ENCODE measurements around the gene NTM. TPM values are rescaled to one million over a fixed set of nuclear protein-coding genes. Genes with fewer than 3 reads are reported as not detected.

The NTM gene
- total RNA-seq, 1 experiment from 2014 or later, result not detected

DNA sequence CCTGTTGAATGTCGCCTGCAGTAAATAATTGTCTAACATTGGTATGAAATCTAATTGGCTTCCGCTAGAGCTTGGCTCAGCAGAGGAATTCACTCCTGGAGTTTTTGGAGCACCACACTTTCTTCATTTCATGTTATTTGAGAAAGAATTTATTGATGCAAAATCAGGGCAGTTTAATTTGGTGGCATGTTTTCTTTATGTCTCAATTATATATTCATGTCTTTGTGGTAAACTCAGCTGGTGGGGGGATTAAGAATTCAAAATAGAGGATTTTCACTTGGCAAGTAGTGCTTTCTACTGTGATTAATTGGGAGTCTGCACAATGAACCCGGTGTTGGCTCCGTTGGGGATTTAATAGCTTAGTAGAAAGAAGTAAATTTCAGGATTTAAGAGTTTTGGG lies 784.4 kb downstream of the NTM start (continued):
- TF ChIP-seq, protein P1, sequence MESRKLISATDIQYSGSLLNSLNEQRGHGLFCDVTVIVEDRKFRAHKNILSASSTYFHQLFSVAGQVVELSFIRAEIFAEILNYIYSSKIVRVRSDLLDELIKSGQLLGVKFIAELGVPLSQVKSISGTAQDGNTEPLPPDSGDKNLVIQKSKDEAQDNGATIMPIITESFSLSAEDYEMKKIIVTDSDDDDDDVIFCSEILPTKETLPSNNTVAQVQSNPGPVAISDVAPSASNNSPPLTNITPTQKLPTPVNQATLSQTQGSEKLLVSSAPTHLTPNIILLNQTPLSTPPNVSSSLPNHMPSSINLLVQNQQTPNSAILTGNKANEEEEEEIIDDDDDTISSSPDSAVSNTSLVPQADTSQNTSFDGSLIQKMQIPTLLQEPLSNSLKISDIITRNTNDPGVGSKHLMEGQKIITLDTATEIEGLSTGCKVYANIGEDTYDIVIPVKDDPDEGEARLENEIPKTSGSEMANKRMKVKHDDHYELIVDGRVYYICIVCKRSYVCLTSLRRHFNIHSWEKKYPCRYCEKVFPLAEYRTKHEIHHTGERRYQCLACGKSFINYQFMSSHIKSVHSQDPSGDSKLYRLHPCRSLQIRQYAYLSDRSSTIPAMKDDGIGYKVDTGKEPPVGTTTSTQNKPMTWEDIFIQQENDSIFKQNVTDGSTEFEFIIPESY (IDR thresholded peaks at IDR 0.05; ENCODE audit: extremely low read depth, insufficient replicate concordance, low read length), result no peak
- TF ChIP-seq FOSL1 (IDR thresholded peaks at IDR 0.05; ENCODE audit: low read depth), result no peak
- no peak for TF ChIP-seq POLR2A (IDR thresholded peaks at IDR 0.05; ENCODE audit: borderline replicate concordance, extremely low read depth, insufficient read depth, insufficient read length)
- no peak for TF ChIP-seq SP1 (IDR thresholded peaks at IDR 0.05; ENCODE audit: low read depth)
- no peak for TF ChIP-seq TCF7L2 (IDR thresholded peaks at IDR 0.05; ENCODE audit: borderline replicate concordance, extremely low read depth, insufficient read depth, insufficient read length)
- TF ChIP-seq SIN3A (IDR thresholded peaks at IDR 0.05; ENCODE audit: low read depth), result no peak

DNA sequence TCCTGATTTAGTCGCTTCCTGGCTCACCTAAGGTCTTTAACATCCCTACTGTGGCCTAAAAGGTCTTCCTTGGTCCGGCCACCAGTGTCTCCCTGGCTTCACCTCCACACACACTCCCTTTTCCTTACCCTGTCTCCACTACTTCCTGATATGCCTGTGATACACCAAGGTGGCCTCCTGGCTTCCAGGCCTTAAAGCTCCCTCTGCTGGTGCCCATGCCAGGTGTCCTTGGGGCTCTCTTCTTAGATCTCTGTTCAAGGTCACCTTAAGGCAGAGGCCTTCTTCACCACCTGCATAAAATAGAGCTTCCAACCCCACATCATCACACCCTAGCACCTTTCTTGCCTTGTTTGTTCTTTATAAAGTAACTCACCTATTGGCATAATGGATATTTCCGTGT lies 787.7 kb downstream of the NTM start:
- no peak overlapping the region for H3K4me3 ChIP-seq (replicated peaks in 1 of 2; ENCODE audit: low read depth in 1 of 2, low read length in 2 of 2)
- ATAC-seq (no peak), DNase-seq (ENCODE audit: low read depth, low spot score) (no peak)
- TF ChIP-seq, protein P2, sequence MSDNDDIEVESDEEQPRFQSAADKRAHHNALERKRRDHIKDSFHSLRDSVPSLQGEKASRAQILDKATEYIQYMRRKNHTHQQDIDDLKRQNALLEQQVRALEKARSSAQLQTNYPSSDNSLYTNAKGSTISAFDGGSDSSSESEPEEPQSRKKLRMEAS (IDR thresholded peaks at IDR 0.05), result no peak
- no peak for TF ChIP-seq JUND (IDR thresholded peaks at IDR 0.05)
- no peaks in the 10 kb centered on the region for H3K4me1 ChIP-seq (ENCODE audit: control insufficient read depth in 1 of 2, insufficient read depth in 2 of 2, low read length in 2 of 2)
- no TSS peak for BruUV-seq (replicated peaks)
- ChIA-PET POLR2A (no interaction called here), RAD21 (ENCODE audit: low non-redundant PET in 1 of 2, low total read pairs in 2 of 2, uncharacterized antibody in 2 of 2, unreplicated experiment in 2 of 2) (no interaction called here), CTCF (no interaction called here)
- no peaks in the 10 kb centered on the region for H3K36me3 ChIP-seq (ENCODE audit: control insufficient read depth in 1 of 2, insufficient read depth in 2 of 2, low read length in 2 of 2)
- H3K79me2 ChIP-seq (ENCODE audit: insufficient read depth, low read length), result no peaks in the 10 kb centered on the region
- H3K27me3 ChIP-seq (ENCODE audit: insufficient read depth, low read length), result no peaks in the 10 kb centered on the region
- H3K9me3 ChIP-seq (ENCODE audit: control insufficient read depth in 1 of 2, insufficient read depth in 1 of 2, low read depth in 1 of 2, low read length in 2 of 2), result peaks cover 0 to 15% of the 10 kb centered on the region in 2 experiments; a peak in 2 of 4 replicates
- no peaks in the 10 kb centered on the region for H3K9me2 ChIP-seq (ENCODE audit: insufficient read depth)
- H4K20me1 ChIP-seq (ENCODE audit: insufficient read depth), result no peaks in the 10 kb centered on the region
- H3K27ac ChIP-seq (ENCODE audit: low read depth, low read length), result no peak overlapping the region
- intact Hi-C loops (cut with micrococcal nuclease), result no loop called here
- H3K9ac ChIP-seq (ENCODE audit: low read length), result no peak overlapping the region
- H2AFZ ChIP-seq (ENCODE audit: low read depth, low read length, poor library complexity, severe bottlenecking), result no peak overlapping the region
- no peak overlapping the region for H3K4me2 ChIP-seq (ENCODE audit: low read length)

All from HCT116 (cell line).